Bronchial epithelial cell (primary cell): Measurements from ENCODE around the gene NACC2. TPM values are rescaled to one million over a fixed set of nuclear protein-coding genes. Genes with fewer than 3 reads are reported as not detected.

ENCODE experiments used
- DNase-seq: peaks from one replicate; pipeline ENCODE4 v3.0.0-alpha.2; 2010; ENCODE audit warnings: low read depth
- FAIRE-seq: peaks from 2 replicates; lab custom pipeline; 2011; peaks lifted over from hg19 to GRCh38; lab: Jason Lieb, UNC
- H3K27me3 ChIP-seq: 2 replicates; pipeline ENCODE4 v1.5.1; 2011; ENCODE audit warnings: low read length; ENCODE audit not compliant: control insufficient read depth, insufficient read depth
- H3K36me3 ChIP-seq: 2 replicates; pipeline ENCODE4 v1.5.1; 2011; ENCODE audit warnings: low read length; ENCODE audit not compliant: control insufficient read depth, insufficient read depth
- H3K4me3 ChIP-seq: 2 replicates; pipeline ENCODE4 v1.5.1; 2011; ENCODE audit warnings: mild to moderate bottlenecking, low read depth, low read length, control low read depth
- CTCF ChIP-seq: IDR thresholded peaks from 2 replicates; pipeline ENCODE4 v1.5.1; 2011; ENCODE audit warnings: mild to moderate bottlenecking, moderate library complexity, low read length, control low read depth, inconsistent platforms; ENCODE audit not compliant: insufficient read depth, severe bottlenecking
- total RNA-seq: library from RNA; depleted of rRNA; stranded (reverse); fragments of >200 nt; gene quantifications from 2 replicates; pipeline ENCODE4 v1.2.1, GENCODE V29; 2014

NACC2 gene
- total RNA-seq, 1 donor from 2014 or later = 7.6 TPM

DNA sequence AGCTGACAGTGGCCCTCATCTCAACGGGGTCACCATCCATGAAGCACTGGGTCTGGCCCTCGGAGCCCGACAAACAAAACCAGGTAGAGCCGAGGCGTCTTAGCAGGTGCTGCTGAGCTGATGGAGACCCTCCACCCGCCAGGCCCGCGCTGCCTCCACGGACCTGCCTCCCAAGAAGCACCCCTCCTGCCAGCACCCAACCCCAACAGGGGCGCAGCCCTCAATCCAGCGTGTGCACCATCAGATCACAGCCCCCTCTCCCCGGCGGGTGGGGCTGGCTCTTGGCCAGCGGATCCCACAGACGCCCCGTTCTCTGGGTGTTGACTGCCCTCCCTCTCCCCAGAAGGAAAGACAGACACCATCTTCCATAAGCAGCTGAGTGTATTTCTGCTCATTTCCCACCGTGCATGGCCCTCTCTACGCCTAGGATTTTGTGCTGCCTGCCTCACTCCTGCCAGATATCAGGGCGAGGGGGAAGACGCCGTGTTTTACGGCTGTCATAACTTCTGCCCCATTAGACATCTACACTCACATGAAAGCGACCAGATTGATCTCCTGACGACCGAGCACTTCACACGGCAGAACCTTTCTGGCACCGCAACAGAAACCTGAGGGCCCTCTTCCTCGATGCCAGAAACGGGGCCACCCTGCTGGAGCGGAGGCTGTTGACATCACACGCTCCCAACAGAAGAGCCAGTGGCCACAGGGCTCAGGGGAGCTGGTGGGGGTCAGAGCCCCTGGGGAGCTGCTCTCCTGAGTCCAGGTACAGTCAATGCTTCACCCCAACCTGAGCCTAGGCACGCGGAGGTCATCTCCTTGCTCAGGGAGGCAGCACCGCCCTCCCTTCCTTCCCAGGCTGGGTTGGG, 12.4 kb downstream of the NACC2 start:
- FAIRE-seq = no peak
- no peak for TF ChIP-seq CTCF
- peaks cover 2% of the 10 kb centered on the region for H3K36me3 ChIP-seq

DNA sequence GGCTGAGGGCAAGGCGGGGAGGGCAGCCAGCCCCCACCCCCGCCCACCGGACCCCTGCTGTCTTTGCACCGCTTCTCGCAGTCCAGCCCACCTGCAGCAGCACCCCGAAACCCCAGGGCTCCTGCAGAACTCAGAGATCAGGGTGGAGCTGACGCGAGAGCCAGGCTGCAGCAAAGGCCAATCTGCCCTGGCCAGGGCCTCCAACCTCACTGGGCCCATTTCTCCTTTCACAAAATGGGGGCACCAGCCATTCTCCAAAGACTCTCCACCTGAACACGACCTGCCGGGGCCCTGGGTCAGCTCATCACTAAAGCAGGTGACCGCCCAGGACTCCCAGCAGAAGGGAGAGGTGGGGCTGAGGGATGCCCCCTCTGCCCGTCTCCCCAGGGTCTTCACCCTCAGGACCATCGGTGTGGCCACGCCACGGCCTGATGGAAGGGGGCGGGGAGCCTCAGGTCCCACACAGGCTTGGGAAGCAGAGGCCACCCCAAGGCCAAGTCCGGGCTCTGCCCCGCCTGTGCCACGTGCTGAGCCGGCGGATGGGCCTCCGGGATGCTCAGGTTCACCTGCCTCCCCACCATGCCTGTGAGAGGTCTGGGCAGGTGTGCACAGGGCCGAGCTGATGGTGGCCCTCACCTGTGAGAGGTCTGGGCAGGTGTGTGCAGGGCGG, 13.1 kb downstream of the NACC2 start:
- Histone ChIP-seq H3K27me3 (no peaks in the 10 kb centered on the region), H3K4me3 (no peak overlapping the region), H3K36me3 (peaks cover 2% of the 10 kb centered on the region)
- FAIRE-seq (no peak), DNase-seq (no peak)
- TF ChIP-seq CTCF = no peak

More for the DNA sequence above, 12.4 kb downstream of the NACC2 start:
- Histone ChIP-seq H3K4me3 (no peak overlapping the region), H3K27me3 (no peaks in the 10 kb centered on the region)
- no peak for DNase-seq

GRCh38 chr9:136081113-136081825, 13.8 kb downstream of the NACC2 start:
- peaks cover 2% of the 10 kb centered on the region for H3K36me3 ChIP-seq

DNA sequence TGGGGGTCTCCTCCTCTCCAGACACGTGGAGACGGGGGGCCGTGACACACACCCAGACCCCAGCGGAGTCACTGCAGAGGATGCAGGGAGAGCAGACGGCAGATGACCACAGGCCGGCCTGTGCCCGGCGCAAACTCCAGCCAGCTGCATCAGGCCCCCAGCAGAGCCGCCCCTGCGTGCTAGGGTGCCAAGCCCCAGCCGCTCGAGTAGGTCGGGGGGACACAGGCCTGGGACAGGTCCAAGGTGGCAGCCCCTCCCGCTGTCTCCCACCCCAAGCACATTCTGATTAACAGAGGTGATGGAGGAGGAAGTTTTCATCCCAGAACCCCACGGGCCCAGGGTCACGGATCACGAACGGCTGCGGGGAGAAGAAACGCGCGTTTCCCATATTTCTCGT, 14.4 kb downstream of the NACC2 start:
- H3K36me3 ChIP-seq = peaks cover 2% of the 10 kb centered on the region
- FAIRE-seq (no peak), DNase-seq (no peak)
- no peak overlapping the region for H3K4me3 ChIP-seq
- no peak for TF ChIP-seq CTCF
- H3K27me3 ChIP-seq = no peaks in the 10 kb centered on the region

More at GRCh38 chr9:136081113-136081825, 13.8 kb downstream of the NACC2 start:
- H3K27me3 ChIP-seq = no peaks in the 10 kb centered on the region
- H3K4me3 ChIP-seq = no peak overlapping the region
- FAIRE-seq (no peak), DNase-seq (no peak)
- TF ChIP-seq CTCF = no peak

GRCh38 chr9:136079916-136080246, 15.2 kb downstream of the NACC2 start:
- Histone ChIP-seq H3K4me3 (no peak overlapping the region), H3K27me3 (no peaks in the 10 kb centered on the region), H3K36me3 (peaks cover 5% of the 10 kb centered on the region)
- FAIRE-seq (no peak), DNase-seq (no peak)
- no peak for TF ChIP-seq CTCF
